ENCODE data around the gene DLGAP4. TPM values are rescaled to one million over a fixed set of nuclear protein-coding genes. Genes with fewer than 3 reads are reported as not detected.
A peak's percentile ranks its signal among the peaks of the same experiment; 100 is the strongest.

DLGAP4 gene
- total and polyA plus RNA-seq, 9 of the 15 experiments (the other 6 are each of a cell fraction or from before 2014, with no cell fraction given), result 0.31 to 34.1 (median 4.5) TPM

GRCh38 chr20:36439040-36439730 lies 133.0 kb downstream of the DLGAP4 start (continued):
- TF ChIP-seq RAD21 (CRISPR knock-in tag; conservative IDR thresholded peaks at IDR 0.05 in 1 of 2, IDR thresholded peaks at IDR 0.05 in 1 of 2), result peak; percentile 63 to 90
- 0 out of 2 replicates have a peak, but pooled peaks have one; percentile 49 for TF ChIP-seq NR2C2 (CRISPR knock-in tag; IDR thresholded peaks at IDR 0.05)
- no peak for TF ChIP-seq NR2C2 (tag; IDR thresholded peaks at IDR 0.05)
- TF ChIP-seq RBM25 (IDR thresholded peaks at IDR 0.05; ENCODE audit: low read depth, low read length, severe bottlenecking), result peak; percentile 87
- TF ChIP-seq HLTF (IDR thresholded peaks at IDR 0.05), result no peak
- no peak for TF ChIP-seq ZNF347 (CRISPR knock-in tag; IDR thresholded peaks at IDR 0.05; ENCODE audit: low read depth)
- TF ChIP-seq RBM17 (IDR thresholded peaks at IDR 0.05; ENCODE audit: borderline replicate concordance, low read depth, low read length), result no peak
- TF ChIP-seq ID3 (CRISPR knock-in tag; IDR thresholded peaks at IDR 0.05), result no peak
- TF ChIP-seq ID3 (tag; IDR thresholded peaks at IDR 0.05), result 0 out of 2 replicates have a peak, but pooled peaks have one; percentile 25
- TF ChIP-seq ZBTB2 (IDR thresholded peaks at IDR 0.05), result no peak
- TF ChIP-seq STAG1 (CRISPR knock-in tag; IDR thresholded peaks at IDR 0.05; ENCODE audit: borderline replicate concordance), result peak; percentile 62; the same call in 1 of the 2 replicates
- TF ChIP-seq MEF2A (IDR thresholded peaks at IDR 0.05; ENCODE audit: control insufficient read depth, low read depth, low read length), result no peak
- TF ChIP-seq CHD4 (IDR thresholded peaks at IDR 0.05; ENCODE audit: insufficient read depth, insufficient replicate concordance, low read depth, low read length, poor library complexity, severe bottlenecking), result peak; percentile 51
- no peak for TF ChIP-seq ILF3 (IDR thresholded peaks at IDR 0.05; ENCODE audit: borderline replicate concordance)
- no peak for TF ChIP-seq ZNF224 (CRISPR knock-in tag; IDR thresholded peaks at IDR 0.05)
- TF ChIP-seq ZNF696 (CRISPR knock-in tag; conservative IDR thresholded peaks at IDR 0.05), result no peak
- no peak for TF ChIP-seq LARP7 (IDR thresholded peaks at IDR 0.05)
- peak; percentile 91 for TF ChIP-seq SMC3 (conservative IDR thresholded peaks at IDR 0.05; ENCODE audit: insufficient read depth, low read depth, low read length)
- TF ChIP-seq RB1 (IDR thresholded peaks at IDR 0.05; ENCODE audit: low read depth), result peak; percentile 62; the same call in 1 of the 2 replicates
- no peak for TF ChIP-seq SNIP1 (IDR thresholded peaks at IDR 0.05; ENCODE audit: low read depth)
- TF ChIP-seq BCOR (IDR thresholded peaks at IDR 0.05), result peak; percentile 62
- TF ChIP-seq CC2D1A (IDR thresholded peaks at IDR 0.05), result peak; percentile 53; the same call in 1 of the 2 replicates
- no peak for TF ChIP-seq ZC3H4 (CRISPR knock-in tag; IDR thresholded peaks at IDR 0.05; ENCODE audit: borderline replicate concordance)

Measured in K562 (cell line).